Endothelial cell of umbilical vein (primary cell): ENCODE results near the gene CCL17. TPM values are rescaled to one million over a fixed set of nuclear protein-coding genes. Genes with fewer than 3 reads are reported as not detected.

ENCODE experiments used
- BruUV-seq: library from RNA; stranded (reverse); fragments of 400-500 nt; replicated peaks from 2 replicates; lab custom pipeline; 2021; lab: Mats Ljungman, UMichigan
- CTCF ChIA-PET: fragments of 300-600, 350-600 bp; sonication (Branson Sonifier 250); formaldehyde crosslinking; loops from one replicate; lab custom pipeline; 2021; ENCODE audit warnings: antibody characterized with exemption, inconsistent platforms; lab: Charles Lee
- POLR2A ChIA-PET: fragments of 300-600, 350-600 bp; sonication (Branson Sonifier 250); formaldehyde crosslinking; loops from one replicate; lab custom pipeline; 2021; ENCODE audit warnings: antibody characterized with exemption, inconsistent platforms; lab: Charles Lee
- DNase-seq: peaks from one replicate; pipeline ENCODE4 v3.0.0-alpha.2; 2011; ENCODE audit warnings: low read depth, low spot score
- FAIRE-seq: peaks from 2 replicates; lab custom pipeline; 2011; peaks lifted over from hg19 to GRCh38; lab: Jason Lieb, UNC
- H2AFZ ChIP-seq: 2 replicates; pipeline ENCODE4 v1.6.0; 2012; ENCODE audit warnings: low read depth, low read length, control low read depth, inconsistent platforms
- H3K27ac ChIP-seq: 2 replicates; pipeline ENCODE4 v1.5.1; 2011; ENCODE audit warnings: low read depth, mild to moderate bottlenecking, control low read depth, low read length, moderate library complexity; ENCODE audit not compliant: insufficient read depth
- H3K27me3 ChIP-seq, 2 experiments: 2 replicates each; pipeline versions ENCODE4 v1.6.0 to v1.6.1; 2011; ENCODE audit warnings: low read length in 2 of 2, mixed read lengths in 1 of 2; ENCODE audit not compliant: control insufficient read depth in 2 of 2, insufficient read depth in 2 of 2
- H3K36me3 ChIP-seq, 2 experiments: 2 replicates in 1 of 2; 3 replicates in 1 of 2; pipeline ENCODE4 v1.5.1; 2011; ENCODE audit warnings: low read length in 2 of 2, mild to moderate bottlenecking in 1 of 2, moderate library complexity in 1 of 2; ENCODE audit not compliant: control insufficient read depth in 2 of 2, insufficient read depth in 2 of 2; ENCODE audit errors: extremely low read depth in 1 of 2
- H3K4me1 ChIP-seq: 3 replicates; pipeline ENCODE4 v1.5.1; 2011; ENCODE audit warnings: mild to moderate bottlenecking, low read length; ENCODE audit not compliant: control insufficient read depth, insufficient read depth; ENCODE audit errors: extremely low read depth
- H3K4me2 ChIP-seq: 2 replicates; pipeline ENCODE4 v1.6.1; 2011; ENCODE audit warnings: low read length, control low read depth, mixed read lengths; ENCODE audit not compliant: insufficient read depth
- H3K4me3 ChIP-seq, 3 experiments: fragments of 200-600 bp in 1 of 3; sonication (generic), shearing (Covaris generic) in 1 of 3; replicated peaks in 1 of 3; 2 replicates each; pipeline ENCODE4 v1.5.1; 2011 to 2016; ENCODE audit warnings: control low read depth in 3 of 3, low read length in 3 of 3, mild to moderate bottlenecking in 2 of 3, inconsistent platforms in 1 of 3, low read depth in 1 of 3, moderate library complexity in 1 of 3; ENCODE audit not compliant: insufficient read depth in 1 of 3
- H3K79me2 ChIP-seq: 2 replicates; pipeline ENCODE4 v1.6.0; 2012; ENCODE audit warnings: low read length, inconsistent platforms; ENCODE audit not compliant: control insufficient read depth, insufficient read depth
- H3K9ac ChIP-seq: replicated peaks from 2 replicates; pipeline ENCODE3; 2011; ENCODE audit warnings: low read length, control low read depth; ENCODE audit not compliant: insufficient read depth; ENCODE audit errors: extremely low read depth
- H3K9me1 ChIP-seq: replicated peaks from 3 replicates; pipeline ENCODE4 v1.6.0; 2011; ENCODE audit warnings: mild to moderate bottlenecking, low read length; ENCODE audit not compliant: control insufficient read depth, insufficient read depth; ENCODE audit errors: extremely low read depth
- H3K9me3 ChIP-seq: replicated peaks from 2 replicates; pipeline ENCODE4 v1.5.1; 2012; ENCODE audit warnings: low read length, inconsistent platforms; ENCODE audit not compliant: control insufficient read depth, insufficient read depth
- H4K20me1 ChIP-seq: replicated peaks from 2 replicates; pipeline ENCODE3; 2011; ENCODE audit warnings: mild to moderate bottlenecking, low read length; ENCODE audit not compliant: control insufficient read depth, insufficient read depth; ENCODE audit errors: extremely low read depth
- CTCF ChIP-seq, 2 donors: IDR thresholded peaks; 1 replicate in 1 of 2; 2 replicates in 1 of 2; pipeline ENCODE4 v1.5.1; 2011; ENCODE audit warnings: low read length in 2 of 2, mild to moderate bottlenecking in 2 of 2, moderate library complexity in 2 of 2, control low read depth in 1 of 2, inconsistent platforms in 1 of 2, low read depth in 1 of 2; ENCODE audit not compliant: insufficient read depth in 1 of 2; ENCODE audit errors: extremely low read depth in 1 of 2
- JUN ChIP-seq: IDR thresholded peaks from 2 replicates; pipeline ENCODE4 v1.6.1; 2011; ENCODE audit warnings: borderline replicate concordance, low read depth; ENCODE audit not compliant: insufficient read length, insufficient read depth
- POLR2A ChIP-seq: IDR thresholded peaks from 2 replicates; pipeline ENCODE4 v1.6.1; 2012; ENCODE audit warnings: low read depth, mild to moderate bottlenecking, control low read depth, low read length
- dilution Hi-C: fragments of 300-500 bp; cut with MboI; formaldehyde crosslinking; loops from one replicate; pipeline ENCODE4 v1.15.0; 2019; ENCODE audit warnings: low sequenced_read_pairs; ENCODE audit not compliant: extremely low pct_ligation_motif_present
- intact Hi-C: fragments of 100-400 bp; cut with micrococcal nuclease; formaldehyde crosslinking; loops from one replicate; pipeline ENCODE4 v1.10.0; 2022
- polyA plus RNA-seq, 4 experiments: library from polyadenylated mRNA; depleted of rRNA in 3 of 4; stranded (reverse) in 3 of 4; unstranded in 1 of 4; fragments of >200 nt; gene quantifications; 2 replicates each; pipeline versions ENCODE4 v1.2.1 to v1.2.3, GENCODE V29; 2011 to 2012; ENCODE audit warnings: missing spikeins in 1 of 4
- total RNA-seq: library from RNA; stranded (reverse); gene quantifications from 2 replicates; pipeline ENCODE4 v1.2.3, GENCODE V29; 2021

The CCL17 gene
- total and polyA plus RNA-seq, 2 donors (not counting 3 experiments of a cell fraction or from before 2014, with no cell fraction given): not detected

- peak; percentile 63 for FAIRE-seq
- intact Hi-C loops (loop anchor here (1.0 kb wide), 1 partner anchor 122 kb away; no protein-coding TSS in a partner anchor), dilution Hi-C loops (loop anchor here (25.0 kb wide), 1 partner anchor 110 kb away; no protein-coding TSS in a partner anchor)
- Histone ChIP-seq H3K9me1 (no peaks in the 10 kb centered on the region), H3K27ac (no peak overlapping the region), H3K9ac (no peak overlapping the region), H2AFZ (no peak overlapping the region), H3K9me3 (no peaks in the 10 kb centered on the region), H3K4me1 (peaks cover 5% of the 10 kb centered on the region), H4K20me1 (no peaks in the 10 kb centered on the region), H3K27me3 (no peaks in the 10 kb centered on the region), H3K4me3 (no peak overlapping the region), H3K36me3 (peaks cover 2% of the 10 kb centered on the region in 2 experiments), H3K4me2 (no peak overlapping the region), H3K79me2 (no peaks in the 10 kb centered on the region)
- BruUV-seq: no TSS peak
- TF ChIP-seq CTCF (IDR thresholded peaks at IDR 0.05; ENCODE audit: extremely low read depth in 1 of 2, insufficient read depth in 1 of 2, low read depth in 1 of 2, low read length in 2 of 2) (peak; percentile 68 to 72), POLR2A (no peak), JUN (no peak)
- peak; percentile 67 for DNase-seq
- CTCF ChIA-PET: interaction anchor here (0.5 to 16.2 kb wide), 16 partner anchors 10 to 554 kb away, joined by 3 to 507 read pairs (median 3); partner anchors contain the start of genes ARL2BP, CIAPIN1 and COQ9
- POLR2A ChIA-PET: no interaction called here
These were observed 17.7 kb downstream of the CCL17 start for GRCh38 chr16:57422026-57422944.
